K562 (cell line): ENCODE data around the gene CDKN2AIPNL. TPM values are rescaled to one million over a fixed set of nuclear protein-coding genes. Genes with fewer than 3 reads are reported as not detected.

Experiments
- ATAC-seq: fragments of 200-7000 bp; cut with Tn5 transposase; 3 replicates; pipeline ENCODE4 v1.9.1; 2020; ENCODE audit warnings: moderate library complexity
- BruUV-seq: library from RNA; stranded (reverse); fragments of 400-500 nt; replicated peaks from 2 replicates; lab custom pipeline; 2021; lab: Mats Ljungman, UMichigan
- CTCF ChIA-PET: fragments of 300-600 bp; formaldehyde crosslinking; extraction: SDS; loops from one replicate; lab custom pipeline; 2021; ENCODE audit warnings: low intra/inter-chr PET ratio; lab: Yijun Ruan, JAX
- POLR2A ChIA-PET: fragments of 300-600, 350-650 bp; sonication (Branson Sonifier 250); formaldehyde crosslinking; extraction: SDS; loops from one replicate; lab custom pipeline; 2021; ENCODE audit warnings: antibody characterized with exemption, inconsistent platforms; lab: Yijun Ruan, JAX
- DNase-seq, 4 experiments: peaks; one replicate each; pipeline versions ENCODE4 v3.0.0 to v3.0.0-alpha.2; 2011 to 2018; ENCODE audit warnings: low spot score in 3 of 4, mixed read lengths in 3 of 4; ENCODE audit errors: extremely low read depth in 1 of 4
- FAIRE-seq: peaks from 2 replicates; lab custom pipeline; 2011; peaks lifted over from hg19 to GRCh38; lab: Jason Lieb, UNC
- H2AFZ ChIP-seq: 2 replicates; pipeline ENCODE4 v1.6.0; 2011; ENCODE audit warnings: low read depth, low read length, control low read depth, inconsistent platforms
- H3K27ac ChIP-seq: fragments of 200-600 bp; 3 replicates; pipeline ENCODE4 v1.8.0; 2011; ENCODE audit warnings: low read depth, mild to moderate bottlenecking, control low read depth, inconsistent platforms, low read length, moderate library complexity, mixed read lengths; ENCODE audit errors: extremely low read depth
- H3K27me3 ChIP-seq, 2 experiments: fragments of 300-600 bp in 1 of 2; 2 replicates in 1 of 2; 3 replicates in 1 of 2; pipeline versions ENCODE4 v1.6.0 to v1.8.0; 2011; ENCODE audit warnings: inconsistent platforms in 2 of 2, low read length in 2 of 2, mild to moderate bottlenecking in 1 of 2, mixed read lengths in 1 of 2, moderate library complexity in 1 of 2; ENCODE audit not compliant: control insufficient read depth in 2 of 2, insufficient read depth in 2 of 2
- H3K36me3 ChIP-seq: fragments of 300-600 bp; 3 replicates; pipeline ENCODE4 v1.8.0; 2011; ENCODE audit warnings: mild to moderate bottlenecking, low read length, inconsistent platforms; ENCODE audit not compliant: control insufficient read depth, insufficient read depth
- H3K4me1 ChIP-seq, 2 experiments: fragments of 200-600 bp in 1 of 2; replicated peaks in 1 of 2; 2 replicates in 1 of 2; 3 replicates in 1 of 2; pipeline versions ENCODE4 v1.5.1 to v1.8.0; 2011; ENCODE audit warnings: inconsistent platforms in 2 of 2, low read length in 2 of 2, mild to moderate bottlenecking in 1 of 2, mixed read lengths in 1 of 2, moderate library complexity in 1 of 2; ENCODE audit not compliant: control insufficient read depth in 2 of 2, insufficient read depth in 2 of 2
- H3K4me2 ChIP-seq: 2 replicates; pipeline ENCODE4 v1.6.1; 2011; ENCODE audit warnings: low read length, control low read depth, inconsistent platforms, mixed read lengths; ENCODE audit not compliant: insufficient read depth
- H3K4me3 ChIP-seq: fragments of 200-600 bp; sonication (generic), shearing (Covaris generic); 2 replicates; pipeline ENCODE4 v1.5.1; 2016; ENCODE audit warnings: control low read depth, inconsistent platforms
- H3K79me2 ChIP-seq: fragments of 200-600 bp; 3 replicates; pipeline ENCODE4 v1.8.0; 2011; ENCODE audit warnings: low read length, inconsistent platforms; ENCODE audit not compliant: control insufficient read depth, insufficient read depth
- H3K9ac ChIP-seq, 2 experiments: 2 replicates each; pipeline versions ENCODE4 v1.6.0 to v1.6.1; 2011; ENCODE audit warnings: low read depth in 2 of 2, low read length in 2 of 2, control low read depth in 1 of 2, inconsistent platforms in 1 of 2, mild to moderate bottlenecking in 1 of 2, mixed read lengths in 1 of 2; ENCODE audit not compliant: insufficient read depth in 1 of 2
- H3K9me1 ChIP-seq: one replicate; pipeline ENCODE4 v1.6.0; 2011; ENCODE audit warnings: inconsistent platforms, mild to moderate bottlenecking, low read length, moderate library complexity; ENCODE audit not compliant: control insufficient read depth, insufficient read depth
- H3K9me3 ChIP-seq: replicated peaks from 2 replicates; pipeline ENCODE4 v1.5.1; 2011; ENCODE audit warnings: low read depth, low read length, inconsistent platforms; ENCODE audit not compliant: control insufficient read depth, insufficient read depth
- H4K20me1 ChIP-seq: replicated peaks from 2 replicates; pipeline ENCODE4 v1.6.1; 2011; ENCODE audit warnings: low read length, inconsistent platforms, mixed read lengths; ENCODE audit not compliant: control insufficient read depth, insufficient read depth
- ATF3 ChIP-seq, 2 experiments: fragments of 450-650 bp in 1 of 2; sonication (generic) in 1 of 2; formaldehyde crosslinking in 1 of 2; IDR thresholded peaks in 1 of 2; conservative IDR thresholded peaks in 1 of 2; 2 replicates each; pipeline versions ENCODE4 v1.6.1 to v1.8.1; 2016 to 2023; ENCODE audit warnings: mild to moderate bottlenecking in 2 of 2, moderate library complexity in 2 of 2, inconsistent platforms in 1 of 2, missing genetic modification reagents in 1 of 2
- ATF7 ChIP-seq: fragments of 450-650 bp; IDR thresholded peaks from 2 replicates; pipeline ENCODE4 v1.7.1; 2014; ENCODE audit warnings: mild to moderate bottlenecking, moderate library complexity
- CTCF ChIP-seq, 3 experiments: IDR thresholded peaks in 2 of 3; conservative IDR thresholded peaks in 1 of 3; 2 replicates each; pipeline ENCODE4 v1.5.1; 2011 to 2012; ENCODE audit warnings: low read length in 3 of 3, mild to moderate bottlenecking in 3 of 3, control low read depth in 2 of 3, improper control_type of control experiment in 1 of 3, inconsistent platforms in 1 of 3, low read depth in 1 of 3, mixed read lengths in 1 of 3, moderate library complexity in 1 of 3; ENCODE audit not compliant: insufficient read depth in 2 of 3
- JUN ChIP-seq, 2 experiments: sonication (generic) in 1 of 2; formaldehyde crosslinking in 1 of 2; IDR thresholded peaks; 2 replicates each; pipeline versions ENCODE4 v1.6.1 to v1.8.0; 2012 to 2022; ENCODE audit warnings: borderline replicate concordance in 2 of 2, mild to moderate bottlenecking in 2 of 2, improper control_type of control experiment in 1 of 2, low read depth in 1 of 2, low read length in 1 of 2, missing genetic modification reagents in 1 of 2
- MCM2 ChIP-seq: fragments of 450-650 bp; IDR thresholded peaks from 2 replicates; pipeline ENCODE4 v1.6.1; 2017; ENCODE audit warnings: low read depth, mild to moderate bottlenecking
- POLR2AphosphoS5 ChIP-seq: IDR thresholded peaks from 2 replicates; pipeline ENCODE4 v1.6.1; 2011; ENCODE audit warnings: mild to moderate bottlenecking, low read depth, low read length, moderate library complexity; ENCODE audit not compliant: control insufficient read depth, insufficient read depth
- POLR3G ChIP-seq: IDR thresholded peaks from 2 replicates; pipeline ENCODE4 v1.6.1; 2011; ENCODE audit not compliant: insufficient read length, insufficient replicate concordance; ENCODE audit errors: extremely low read depth
- PRPF4 ChIP-seq: fragments of 200-400 bp; formaldehyde crosslinking; IDR thresholded peaks from one replicate; pipeline ENCODE4 v1.6.1; 2017; ENCODE audit warnings: low read length, low read depth, mild to moderate bottlenecking; ENCODE audit not compliant: insufficient read depth, poor library complexity, severe bottlenecking
- RAD21 ChIP-seq, 2 experiments: fragments of 250-450 bp in 1 of 2; fragments of 450-650 bp in 1 of 2; sonication (Bioruptor Pico) in 1 of 2; formaldehyde crosslinking in 1 of 2; IDR thresholded peaks in 1 of 2; conservative IDR thresholded peaks in 1 of 2; 2 replicates each; pipeline versions ENCODE4 v1.4.0 to v1.8.0; 2020 to 2022; ENCODE audit warnings: mild to moderate bottlenecking in 2 of 2, moderate library complexity in 1 of 2
- SMARCA4 ChIP-seq: fragments of 450-650 bp; IDR thresholded peaks from 2 replicates; pipeline ENCODE4 v1.6.1; 2016
- TBL1XR1 ChIP-seq, 2 experiments: IDR thresholded peaks; 2 replicates each; pipeline ENCODE4 v1.6.1; 2012; ENCODE audit warnings: improper control_type of control experiment in 2 of 2, low read length in 2 of 2, mild to moderate bottlenecking in 1 of 2
- TCF3 ChIP-seq: sonication (generic); formaldehyde crosslinking; IDR thresholded peaks from 2 replicates; pipeline ENCODE4 v1.4.0; 2020; ENCODE audit warnings: mild to moderate bottlenecking, missing genetic modification reagents
- TEAD2 ChIP-seq: fragments of 450-650 bp; IDR thresholded peaks from 2 replicates; pipeline ENCODE4 v1.6.1; 2016; ENCODE audit warnings: missing genetic modification characterization, control low read depth, missing compliant biosample characterization
- VEZF1 ChIP-seq: fragments of 200-800 bp; sonication (Bioruptor generic); IDR thresholded peaks from 2 replicates; pipeline ENCODE4 v1.6.1; 2017; ENCODE audit warnings: missing genetic modification characterization, missing compliant biosample characterization
- ZNF146 ChIP-seq: IDR thresholded peaks from one replicate; pipeline ENCODE4 v1.6.1; 2018; ENCODE audit warnings: missing compliant biosample characterization; ENCODE audit not compliant: unreplicated experiment
- ZNF583 ChIP-seq: fragments of 250-450 bp; sonication (Bioruptor Pico); IDR thresholded peaks from 2 replicates; pipeline ENCODE4 v1.4.0; 2020
- ZNF764 ChIP-seq: fragments of 250-450 bp; sonication (Bioruptor Pico); IDR thresholded peaks from 2 replicates; pipeline ENCODE4 v1.4.0; 2020; ENCODE audit warnings: low read depth, mild to moderate bottlenecking, moderate library complexity
- ZNF778 ChIP-seq: fragments of 450-650 bp; formaldehyde crosslinking; IDR thresholded peaks from 2 replicates; pipeline ENCODE4 v1.4.0; 2020; ENCODE audit warnings: mild to moderate bottlenecking, moderate library complexity
- WGBS: fragments of 100-300 bp; shearing (Covaris generic); methylation state at CpG from one replicate; pipeline ENCODE4 v1.1.6; 2016; ENCODE audit warnings: low coverage, mixed read lengths; ENCODE audit not compliant: insufficient coverage; ENCODE audit errors: missing lambda C conversion rate; 5-methylcytosine and 5-hydroxymethylcytosine counted together
- in situ Hi-C: fragments of 300-500 bp; cut with MboI; formaldehyde crosslinking; loops from 4 replicates; pipeline ENCODE4 v1.15.0; 2018; ENCODE audit warnings: inconsistent platforms, mixed read lengths
- intact Hi-C: fragments of 100-400 bp; cut with micrococcal nuclease; formaldehyde crosslinking; loops from 2 replicates; pipeline ENCODE4 v1.14.2; 2022
- polyA plus RNA-seq, 8 experiments: library from polyadenylated mRNA; depleted of rRNA in 4 of 8; stranded (reverse) in 5 of 8; unstranded in 3 of 8; fragments of >200 nt; fragmentation: Nextera tagmentation in 2 of 8; fragmentation: Illumina TruSeq in 1 of 8; extraction: Ambion mirVana in 2 of 8; extraction: Trizol in 1 of 8; gene quantifications; 2 replicates each; pipeline versions ENCODE4 v1.2.1 to v1.2.3, GENCODE V29; 2011 to 2014; ENCODE audit warnings: inconsistent platforms in 1 of 8, missing spikeins in 1 of 8
- total RNA-seq, 7 experiments: library from RNA; depleted of rRNA in 6 of 7; stranded (reverse); fragments of >200 nt in 6 of 7; fragmentation: Illumina TruSeq in 2 of 7; extraction: Trizol in 2 of 7; gene quantifications; 2 replicates each; pipeline versions ENCODE4 v1.2.1 to v1.2.3, GENCODE V29; 2011 to 2021; ENCODE audit warnings: low replicate concordance in 1 of 7

CDKN2AIPNL gene
- total and polyA plus RNA-seq, 9 of the 15 experiments (the other 6 are each of a cell fraction or from before 2014, with no cell fraction given): 19.9 to 46.9 (median 42.2) TPM

- 5% methylated on average over 2 of the region's 2 CpGs for WGBS
- Histone ChIP-seq H4K20me1 (no peaks in the 10 kb centered on the region), H3K79me2 (no peaks in the 10 kb centered on the region), H3K27me3 (no peaks in the 10 kb centered on the region), H3K9me1 (no peaks in the 10 kb centered on the region), H3K9ac (no peak overlapping the region), H3K4me1 (peaks cover 0 to 7% of the 10 kb centered on the region in 2 experiments; a peak in 2 of 5 replicates), H3K9me3 (no peaks in the 10 kb centered on the region), H2AFZ (no peak overlapping the region), H3K4me3 (no peak overlapping the region), H3K4me2 (no peak overlapping the region), H3K36me3 (no peaks in the 10 kb centered on the region), H3K27ac (no peak overlapping the region)
- ATAC-seq: peak; percentile 78
- intact Hi-C loops (no loop called here), in situ Hi-C loops (no loop called here)
- CTCF ChIA-PET: no interaction called here
- DNase-seq: peak in 1 of 4 experiments; percentile 19
- no peak for FAIRE-seq
- POLR2A ChIA-PET: interaction anchor here (1.8 kb wide), 1 partner anchor 19 kb away, joined by 7 read pairs; no protein-coding TSS in a partner anchor
- BruUV-seq: no TSS peak
- no peak for TF ChIP-seq MCM2
- no peak for TF ChIP-seq TCF3 (CRISPR knock-in tag)
- no peak for TF ChIP-seq TBL1XR1 (IDR thresholded peaks at IDR 0.05; ENCODE audit: low read length in 2 of 2)
- TF ChIP-seq SMARCA4: no peak
- TF ChIP-seq ATF3 (IDR thresholded peaks at IDR 0.05): peak; percentile 75
- TF ChIP-seq ATF3 (CRISPR knock-in tag; conservative IDR thresholded peaks at IDR 0.05): no peak
- TF ChIP-seq VEZF1 (CRISPR knock-in tag): no peak
- 0 out of 4 replicates have a peak, but pooled peaks of 1 of the 2 experiments have one; percentile 6 for TF ChIP-seq RAD21 (CRISPR knock-in tag; conservative IDR thresholded peaks at IDR 0.05 in 1 of 2, IDR thresholded peaks at IDR 0.05 in 1 of 2)
- no peak for TF ChIP-seq ZNF778 (CRISPR knock-in tag)
- no peak for TF ChIP-seq ZNF583 (CRISPR knock-in tag)
- TF ChIP-seq TEAD2 (tag): no peak
- peak; percentile 77 for TF ChIP-seq ATF7
- TF ChIP-seq POLR3G: no peak
- TF ChIP-seq ZNF146 (CRISPR knock-in tag): no peak
- peak; percentile 51; the same call in 1 of the 2 replicates for TF ChIP-seq JUN (IDR thresholded peaks at IDR 0.05; ENCODE audit: borderline replicate concordance, low read depth, low read length)
- no peak for TF ChIP-seq JUN (CRISPR knock-in tag; IDR thresholded peaks at IDR 0.05; ENCODE audit: borderline replicate concordance)
- TF ChIP-seq ZNF764: no peak
- TF ChIP-seq CTCF (IDR thresholded peaks at IDR 0.05 in 2 of 3, conservative IDR thresholded peaks at IDR 0.05 in 1 of 3; ENCODE audit: insufficient read depth in 2 of 3, low read depth in 1 of 3, low read length in 3 of 3): 0 out of 6 replicates have a peak, but pooled peaks of 1 of the 3 experiments have one; percentile 9
- no peak for TF ChIP-seq POLR2AphosphoS5
- no peak for TF ChIP-seq PRPF4
Observed at GRCh38 chr5:134446938-134447337, 35.3 kb upstream of the CDKN2AIPNL start.
